Activated naive CD4-positive, alpha-beta T cell treated with anti-CD3 and anti-CD28 coated beads, Interleukin-2, amount 50 U/mL, for 24 hours (primary cell): ENCODE data around the gene IL20.

Experiments
- H3K27ac Mint-ChIP-seq: one replicate; pipeline ENCODE4 v1.8.0; 2021; ENCODE audit warnings: mild to moderate bottlenecking, mixed read lengths
- H3K27me3 Mint-ChIP-seq: one replicate; pipeline ENCODE4 v1.8.0; 2021; ENCODE audit warnings: mixed read lengths
- H3K36me3 Mint-ChIP-seq: one replicate; pipeline ENCODE4 v1.8.0; 2021; ENCODE audit warnings: mixed read lengths
- H3K4me1 Mint-ChIP-seq: one replicate; pipeline ENCODE4 v1.8.0; 2021; ENCODE audit warnings: mixed read lengths
- H3K4me3 Mint-ChIP-seq: one replicate; pipeline ENCODE4 v1.8.0; 2021; ENCODE audit warnings: mild to moderate bottlenecking, mixed read lengths
- H3K9me3 Mint-ChIP-seq: one replicate; pipeline ENCODE4 v1.8.0; 2021; ENCODE audit warnings: mixed read lengths

Gene IL20, protein sequence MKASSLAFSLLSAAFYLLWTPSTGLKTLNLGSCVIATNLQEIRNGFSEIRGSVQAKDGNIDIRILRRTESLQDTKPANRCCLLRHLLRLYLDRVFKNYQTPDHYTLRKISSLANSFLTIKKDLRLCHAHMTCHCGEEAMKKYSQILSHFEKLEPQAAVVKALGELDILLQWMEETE

GRCh38 chr1:206864939-206865671 lies at the start of gene IL20:
Gene IL20, plus strand, starts transcription at chr1:206865623. Its CDS starts 230 bp downstream, at chr1:206865853.
- Mint-ChIP-seq H3K27ac (no peak within 1 kb of the TSS), H3K4me1 (peaks cover 24% of the 10 kb centered on the region), H3K4me3 (no peak within 1 kb of the TSS), H3K9me3 (no peaks in the 10 kb centered on the region), H3K27me3 (no peaks in the 10 kb centered on the region), H3K36me3 (no peaks in the 10 kb centered on the region)

DNA sequence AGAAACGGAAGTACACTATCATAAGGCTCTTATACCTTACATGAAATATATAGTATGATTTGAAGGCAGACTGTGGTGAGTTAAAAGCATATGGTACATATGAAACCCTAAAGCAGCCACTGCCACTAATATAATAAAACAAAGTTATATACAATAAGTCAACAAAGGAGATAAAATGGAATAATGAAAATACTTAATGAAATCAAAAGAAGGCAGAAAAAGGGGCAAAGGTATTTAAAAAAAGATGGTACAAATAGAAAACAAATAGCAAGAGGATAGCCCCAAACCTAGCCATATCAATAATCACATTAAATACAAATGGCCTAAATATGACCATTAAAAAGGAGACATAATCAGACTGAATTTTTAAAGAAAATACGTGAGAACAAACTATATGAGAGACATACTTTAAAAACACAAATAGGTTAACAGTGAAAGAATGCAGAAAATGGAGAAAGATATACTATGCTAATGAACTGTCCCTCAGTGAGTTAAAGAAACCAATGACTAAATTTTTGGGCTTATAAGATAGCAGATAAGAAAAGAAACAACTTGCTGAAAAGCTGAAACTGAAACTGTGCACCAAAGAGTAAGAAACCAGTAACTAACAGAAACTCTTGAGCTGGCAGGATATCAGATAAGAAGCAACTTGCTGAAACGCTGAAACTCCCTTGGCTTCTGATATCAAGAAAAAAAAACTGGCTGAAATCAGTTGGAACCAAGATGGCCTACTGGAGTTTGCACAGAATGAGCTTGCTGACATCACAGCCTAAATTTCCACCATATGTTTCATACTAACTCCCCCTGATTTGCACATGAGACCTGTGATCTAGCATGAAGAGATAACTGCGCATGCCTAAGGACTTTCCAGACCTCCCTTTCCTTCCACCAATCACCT lies 48.8 kb upstream of the IL20 start:
- H3K4me1 Mint-ChIP-seq = peaks cover 42% of the 10 kb centered on the region
- peaks cover 3% of the 10 kb centered on the region for H3K36me3 Mint-ChIP-seq
- no peaks in the 10 kb centered on the region for H3K27me3 Mint-ChIP-seq
- peak overlapping the region; percentile 27 for H3K4me3 Mint-ChIP-seq
- peak overlapping the region; percentile 85 for H3K27ac Mint-ChIP-seq
- no peaks in the 10 kb centered on the region for H3K9me3 Mint-ChIP-seq

GRCh38 chr1:206821493-206821892 lies 43.9 kb upstream of the IL20 start:
- Mint-ChIP-seq H3K36me3 (no peaks in the 10 kb centered on the region), H3K27ac (no peak overlapping the region), H3K27me3 (no peaks in the 10 kb centered on the region), H3K9me3 (no peaks in the 10 kb centered on the region), H3K4me3 (no peak overlapping the region), H3K4me1 (peaks cover 33% of the 10 kb centered on the region)

GRCh38 chr1:206823727-206824126 lies 41.7 kb upstream of the IL20 start:
- Mint-ChIP-seq H3K4me1 (peaks cover 26% of the 10 kb centered on the region), H3K27ac (no peak overlapping the region), H3K9me3 (no peaks in the 10 kb centered on the region), H3K27me3 (no peaks in the 10 kb centered on the region), H3K4me3 (no peak overlapping the region), H3K36me3 (no peaks in the 10 kb centered on the region)

DNA sequence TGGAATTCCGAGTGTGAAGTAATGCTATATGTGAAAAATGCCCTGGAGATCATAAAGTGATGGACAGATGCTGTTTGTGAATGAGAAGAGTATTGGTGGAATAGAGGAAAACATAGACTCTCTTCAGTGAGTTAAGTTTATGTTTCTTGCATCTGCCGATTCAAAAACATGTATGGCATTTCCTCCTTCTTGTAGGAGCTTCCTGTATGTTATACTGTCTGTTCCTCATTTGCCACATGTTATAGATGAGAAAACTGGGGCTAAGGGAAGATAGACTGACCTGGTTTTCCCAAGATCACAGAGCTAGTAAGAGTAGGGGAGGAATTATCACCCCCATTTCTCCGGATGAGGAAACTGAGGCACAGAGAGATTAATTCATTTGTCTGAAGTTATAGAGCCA lies 41.1 kb upstream of the IL20 start:
- no peak overlapping the region for H3K4me3 Mint-ChIP-seq
- no peak overlapping the region for H3K27ac Mint-ChIP-seq
- no peaks in the 10 kb centered on the region for H3K36me3 Mint-ChIP-seq
- peaks cover 32% of the 10 kb centered on the region for H3K4me1 Mint-ChIP-seq
- H3K9me3 Mint-ChIP-seq = no peaks in the 10 kb centered on the region
- no peaks in the 10 kb centered on the region for H3K27me3 Mint-ChIP-seq

GRCh38 chr1:206826394-206826793 lies 39.0 kb upstream of the IL20 start:
- peaks cover 48% of the 10 kb centered on the region for H3K4me1 Mint-ChIP-seq

DNA sequence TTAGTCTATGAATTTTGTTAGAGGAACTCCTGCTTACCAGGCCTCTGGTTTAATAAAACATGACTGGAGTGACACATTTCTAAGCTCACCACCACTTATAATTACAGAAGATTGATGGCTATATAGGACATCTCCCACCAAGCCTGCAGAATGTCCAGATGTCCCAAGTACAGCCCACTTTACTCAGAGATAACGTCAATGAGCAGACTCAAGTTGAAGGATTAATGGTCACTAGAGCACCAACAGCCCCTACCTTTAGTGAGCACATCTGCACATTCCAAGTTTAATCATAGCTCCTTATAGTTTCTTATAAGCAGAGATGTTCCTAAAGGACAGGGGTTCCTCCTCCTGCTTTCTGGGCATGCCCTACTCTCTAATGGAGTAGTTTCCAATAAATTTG lies 37.4 kb upstream of the IL20 start:
- no peaks in the 10 kb centered on the region for H3K27me3 Mint-ChIP-seq
- peaks cover 61% of the 10 kb centered on the region for H3K4me1 Mint-ChIP-seq
- no peaks in the 10 kb centered on the region for H3K36me3 Mint-ChIP-seq
- no peak overlapping the region for H3K4me3 Mint-ChIP-seq
- no peaks in the 10 kb centered on the region for H3K9me3 Mint-ChIP-seq
- peak overlapping the region; percentile 13 for H3K27ac Mint-ChIP-seq

More at GRCh38 chr1:206826394-206826793, 39.0 kb upstream of the IL20 start:
- no peaks in the 10 kb centered on the region for H3K27me3 Mint-ChIP-seq
- H3K27ac Mint-ChIP-seq = no peak overlapping the region
- H3K4me3 Mint-ChIP-seq = no peak overlapping the region
- H3K36me3 Mint-ChIP-seq = no peaks in the 10 kb centered on the region
- no peaks in the 10 kb centered on the region for H3K9me3 Mint-ChIP-seq

GRCh38 chr1:206828765-206829164 lies 36.7 kb upstream of the IL20 start:
- H3K4me3 Mint-ChIP-seq = peak overlapping the region; percentile 67
- peak overlapping the region; percentile 85 for H3K27ac Mint-ChIP-seq

GRCh38 chr1:206829282-206829681 lies 36.1 kb upstream of the IL20 start:
- Mint-ChIP-seq H3K36me3 (no peaks in the 10 kb centered on the region), H3K27me3 (no peaks in the 10 kb centered on the region), H3K4me1 (peaks cover 64% of the 10 kb centered on the region), H3K9me3 (no peaks in the 10 kb centered on the region), H3K27ac (peak overlapping the region; percentile 85), H3K4me3 (peak overlapping the region; percentile 67)

More at GRCh38 chr1:206828765-206829164, 36.7 kb upstream of the IL20 start:
- Mint-ChIP-seq H3K27me3 (no peaks in the 10 kb centered on the region), H3K4me1 (peaks cover 65% of the 10 kb centered on the region), H3K36me3 (no peaks in the 10 kb centered on the region), H3K9me3 (no peaks in the 10 kb centered on the region)

DNA sequence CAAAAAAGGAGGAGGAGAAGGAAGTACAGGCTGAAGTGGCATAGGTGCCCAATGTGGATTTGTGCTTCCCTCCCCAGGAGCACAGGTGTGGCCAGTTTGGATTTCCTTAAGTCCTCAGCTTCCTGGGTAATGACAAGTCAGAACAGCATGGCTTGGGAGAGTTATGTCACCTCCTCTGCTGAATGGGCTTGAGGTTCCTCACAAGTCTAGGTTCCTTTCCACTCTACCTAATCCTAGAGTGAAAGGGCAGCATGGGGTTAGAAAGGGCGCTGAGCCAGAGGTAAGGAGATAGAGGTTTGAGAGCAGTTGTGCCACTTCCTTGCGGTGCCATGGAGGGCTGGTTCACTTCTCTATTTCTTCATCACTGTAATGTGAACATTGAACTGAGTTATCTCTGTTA lies 35.5 kb upstream of the IL20 start:
- H3K4me3 Mint-ChIP-seq = no peak overlapping the region
- no peaks in the 10 kb centered on the region for H3K9me3 Mint-ChIP-seq
- peak overlapping the region; percentile 85 for H3K27ac Mint-ChIP-seq
- no peaks in the 10 kb centered on the region for H3K27me3 Mint-ChIP-seq
- H3K36me3 Mint-ChIP-seq = no peaks in the 10 kb centered on the region
- H3K4me1 Mint-ChIP-seq = peaks cover 60% of the 10 kb centered on the region

GRCh38 chr1:206831650-206832049 lies 33.8 kb upstream of the IL20 start:
- Mint-ChIP-seq H3K36me3 (no peaks in the 10 kb centered on the region), H3K9me3 (no peaks in the 10 kb centered on the region), H3K4me3 (no peak overlapping the region), H3K4me1 (peaks cover 52% of the 10 kb centered on the region), H3K27ac (no peak overlapping the region), H3K27me3 (no peaks in the 10 kb centered on the region)

GRCh38 chr1:206832352-206832880 lies 33.0 kb upstream of the IL20 start:
- Mint-ChIP-seq H3K4me1 (peaks cover 52% of the 10 kb centered on the region), H3K27ac (no peak overlapping the region), H3K4me3 (no peak overlapping the region), H3K9me3 (no peaks in the 10 kb centered on the region), H3K36me3 (no peaks in the 10 kb centered on the region), H3K27me3 (no peaks in the 10 kb centered on the region)

DNA sequence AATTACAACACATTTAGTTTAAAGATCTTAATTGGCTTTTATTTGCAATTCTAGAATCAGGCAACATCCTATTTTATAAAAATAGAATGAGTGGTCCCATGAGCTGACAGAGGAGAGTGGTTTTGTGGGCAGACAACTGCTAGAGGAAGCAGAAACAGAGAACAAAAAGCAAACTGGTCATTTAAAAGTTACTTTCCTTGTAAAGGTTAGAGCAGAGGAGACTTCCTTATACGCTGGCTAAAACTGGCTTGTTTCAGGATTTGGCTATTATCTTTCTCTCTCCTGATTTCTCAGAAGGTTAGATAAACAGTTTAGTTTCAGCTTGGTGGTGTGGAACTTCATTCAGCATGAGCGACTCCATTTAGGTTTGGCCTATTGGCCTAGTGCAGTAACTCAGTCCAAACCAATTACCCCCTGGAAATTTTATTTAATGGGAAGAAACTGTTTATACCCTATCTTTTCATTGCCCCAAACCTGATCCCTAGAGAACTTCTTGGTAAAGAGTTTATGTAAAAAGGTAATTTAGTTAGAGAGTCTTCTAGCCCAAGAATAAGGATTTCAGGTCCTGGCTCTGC lies 32.2 kb upstream of the IL20 start:
- Mint-ChIP-seq H3K9me3 (no peaks in the 10 kb centered on the region), H3K4me3 (no peak overlapping the region), H3K27me3 (no peaks in the 10 kb centered on the region), H3K27ac (no peak overlapping the region), H3K4me1 (peaks cover 47% of the 10 kb centered on the region), H3K36me3 (no peaks in the 10 kb centered on the region)

DNA sequence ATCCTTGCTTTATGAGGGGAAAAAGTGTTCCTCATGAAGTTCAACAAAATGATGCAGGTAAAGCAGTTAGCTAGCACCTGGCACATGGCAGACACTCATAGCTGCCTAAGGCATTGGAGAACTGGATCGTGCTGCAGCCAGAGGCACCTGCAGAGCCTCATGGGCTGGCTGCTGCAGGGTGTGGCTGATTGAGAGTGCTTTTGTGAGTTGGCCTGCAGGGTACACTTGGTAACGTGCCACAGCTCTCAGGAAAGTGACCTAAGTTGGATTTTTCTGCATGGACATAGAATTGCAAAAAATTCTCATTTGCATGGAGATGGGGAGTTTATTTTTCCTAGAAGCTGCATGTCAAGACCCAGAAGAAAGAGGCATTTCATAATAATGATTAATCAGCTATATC lies 31.6 kb upstream of the IL20 start:
- Mint-ChIP-seq H3K27me3 (no peaks in the 10 kb centered on the region), H3K27ac (no peak overlapping the region), H3K4me3 (no peak overlapping the region), H3K36me3 (no peaks in the 10 kb centered on the region), H3K4me1 (peaks cover 41% of the 10 kb centered on the region), H3K9me3 (no peaks in the 10 kb centered on the region)

- no peak overlapping the region for H3K4me3 Mint-ChIP-seq
- no peaks in the 10 kb centered on the region for H3K27me3 Mint-ChIP-seq
- peaks cover 37% of the 10 kb centered on the region for H3K4me1 Mint-ChIP-seq
- no peaks in the 10 kb centered on the region for H3K9me3 Mint-ChIP-seq
- H3K36me3 Mint-ChIP-seq = no peaks in the 10 kb centered on the region
- no peak overlapping the region for H3K27ac Mint-ChIP-seq
Observed at GRCh38 chr1:206834217-206834616, 31.2 kb upstream of the IL20 start.
